HepG2 (cell line): Measurements from ENCODE around the gene TMEM61. TPM values are rescaled to one million over a fixed set of nuclear protein-coding genes. Genes with fewer than 3 reads are reported as not detected.
A peak's percentile ranks its signal among the peaks of the same experiment; 100 is the strongest.

Source experiments
- ATAC-seq: fragments of 200-7000 bp; cut with Tn5 transposase; 3 replicates; pipeline ENCODE4 v1.9.1; 2020; ENCODE audit warnings: mild to moderate bottlenecking, moderate library complexity
- BruUV-seq: library from RNA; stranded (reverse); fragments of 400-500 nt; replicated peaks from 2 replicates; lab custom pipeline; 2021; lab: Mats Ljungman, UMichigan
- CTCF ChIA-PET: fragments of 300-600 bp; formaldehyde crosslinking; extraction: SDS; loops from one replicate; lab custom pipeline; 2021; ENCODE audit warnings: low total read pairs, inconsistent platforms, low intra/inter-chr PET ratio; lab: Yijun Ruan, JAX
- POLR2A ChIA-PET: fragments of 350-600 bp; sonication (Branson Sonifier 250); formaldehyde crosslinking; loops from one replicate; lab custom pipeline; 2020; ENCODE audit warnings: antibody characterized with exemption, inconsistent platforms; lab: Yijun Ruan, JAX
- DNase-seq: peaks from one replicate; pipeline ENCODE4 v3.0.0-alpha.2; 2015; ENCODE audit warnings: low spot score
- FAIRE-seq: peaks from 3 replicates; lab custom pipeline; 2011; peaks lifted over from hg19 to GRCh38; lab: Jason Lieb, UNC
- H2AFZ ChIP-seq: one replicate; pipeline ENCODE4 v1.6.1; 2011; ENCODE audit warnings: low read length, inconsistent platforms
- H3K27ac ChIP-seq: fragments of 300-600 bp; 3 replicates; pipeline ENCODE4 v1.8.0; 2011; ENCODE audit warnings: mixed run types, mild to moderate bottlenecking, mixed read lengths, low read length, inconsistent platforms; ENCODE audit not compliant: insufficient read depth; ENCODE audit errors: extremely low read length
- H3K27me3 ChIP-seq, 2 experiments: fragments of 200-600 bp in 1 of 2; 2 replicates in 1 of 2; 3 replicates in 1 of 2; pipeline versions ENCODE4 v1.6.0 to v1.8.0; 2011; ENCODE audit warnings: low read length in 2 of 2, mild to moderate bottlenecking in 2 of 2, moderate library complexity in 2 of 2, inconsistent platforms in 1 of 2; ENCODE audit not compliant: insufficient read depth in 2 of 2, control insufficient read depth in 1 of 2
- H3K36me3 ChIP-seq, 2 experiments: fragments of 200-600 bp in 1 of 2; replicated peaks in 1 of 2; 2 replicates in 1 of 2; 3 replicates in 1 of 2; pipeline versions ENCODE4 v1.5.1 to v1.8.0; 2011; ENCODE audit warnings: low read length in 2 of 2, inconsistent platforms in 1 of 2; ENCODE audit not compliant: insufficient read depth in 2 of 2, control insufficient read depth in 1 of 2
- H3K4me1 ChIP-seq: 2 replicates; pipeline ENCODE4 v1.5.1; 2012; ENCODE audit warnings: low read length, inconsistent platforms; ENCODE audit not compliant: insufficient read depth
- H3K4me2 ChIP-seq: 2 replicates; pipeline ENCODE4 v1.6.0; 2011; ENCODE audit warnings: low read depth, low read length, inconsistent platforms
- H3K4me3 ChIP-seq, 3 experiments: fragments of 200-600 bp in 1 of 3; sonication (generic), shearing (Covaris generic) in 1 of 3; replicated peaks in 1 of 3; 2 replicates each; pipeline ENCODE4 v1.5.1; 2011 to 2016; ENCODE audit warnings: low read length in 3 of 3, inconsistent platforms in 2 of 3, low read depth in 2 of 3, mild to moderate bottlenecking in 2 of 3, control low read depth in 1 of 3, mixed read lengths in 1 of 3; ENCODE audit not compliant: insufficient read depth in 1 of 3
- H3K79me2 ChIP-seq: one replicate; pipeline ENCODE4 v1.6.1; 2011; ENCODE audit warnings: low read length, inconsistent platforms; ENCODE audit not compliant: insufficient read depth
- H3K9ac ChIP-seq: 2 replicates; pipeline ENCODE4 v1.6.0; 2011; ENCODE audit warnings: mild to moderate bottlenecking, low read depth, low read length, inconsistent platforms; ENCODE audit not compliant: insufficient read depth
- H3K9me3 ChIP-seq: 2 replicates; pipeline ENCODE4 v1.5.1; 2012; ENCODE audit warnings: mild to moderate bottlenecking, low read length
- H4K20me1 ChIP-seq: 2 replicates; pipeline ENCODE4 v1.6.0; 2011; ENCODE audit warnings: inconsistent platforms, mild to moderate bottlenecking, low read length, moderate library complexity; ENCODE audit not compliant: insufficient read depth
- ARNT ChIP-seq: fragments of 450-650 bp; IDR thresholded peaks from 2 replicates; pipeline ENCODE4 v1.6.1; 2017
- BHLHE40 ChIP-seq: IDR thresholded peaks from 2 replicates; pipeline ENCODE4 v1.6.1; 2011; ENCODE audit warnings: low read length, improper control_type of control experiment
- DMAP1 ChIP-seq: IDR thresholded peaks from 2 replicates; pipeline ENCODE4 v1.6.1; 2016
- EZH2 ChIP-seq: conservative IDR thresholded peaks from 2 replicates; pipeline ENCODE4 v1.6.1; 2012; ENCODE audit warnings: mild to moderate bottlenecking, low read depth, low read length, moderate library complexity
- HIVEP1 ChIP-seq: sonication (generic); formaldehyde crosslinking; IDR thresholded peaks from 2 replicates; pipeline ENCODE4 v1.4.0; 2020; ENCODE audit warnings: mild to moderate bottlenecking, missing genetic modification reagents
- MLXIP ChIP-seq: sonication (generic); formaldehyde crosslinking; IDR thresholded peaks from 2 replicates; pipeline ENCODE4 v1.9.0; 2021; ENCODE audit warnings: missing genetic modification reagents, borderline replicate concordance
- NFIC ChIP-seq: IDR thresholded peaks from 2 replicates; pipeline ENCODE4 v1.6.1; 2012; ENCODE audit warnings: mild to moderate bottlenecking, low read length, inconsistent platforms
- ONECUT2 ChIP-seq: sonication (generic); formaldehyde crosslinking; IDR thresholded peaks from 2 replicates; pipeline ENCODE4 v1.4.0; 2020; ENCODE audit warnings: missing genetic modification reagents
- PAXIP1 ChIP-seq: sonication (generic); formaldehyde crosslinking; conservative IDR thresholded peaks from 2 replicates; pipeline ENCODE4 v1.4.0; 2020; ENCODE audit warnings: mild to moderate bottlenecking, missing genetic modification reagents, moderate library complexity
- RARG ChIP-seq: sonication (generic); formaldehyde crosslinking; IDR thresholded peaks from 2 replicates; pipeline ENCODE4 v1.4.0; 2020; ENCODE audit warnings: low read depth, mild to moderate bottlenecking, missing genetic modification reagents
- SIX1 ChIP-seq: sonication (generic); formaldehyde crosslinking; IDR thresholded peaks from 2 replicates; pipeline ENCODE4 v1.4.0; 2020; ENCODE audit warnings: missing genetic modification reagents, borderline replicate concordance
- TEAD3 ChIP-seq: optimal IDR thresholded peaks from 2 replicates; pipeline ENCODE3; 2016; ENCODE audit warnings: borderline replicate concordance
- WIZ ChIP-seq: sonication (generic); formaldehyde crosslinking; IDR thresholded peaks from 2 replicates; pipeline ENCODE4 v1.5.1; 2020; ENCODE audit warnings: mild to moderate bottlenecking, missing genetic modification reagents
- XBP1 ChIP-seq: sonication (generic); formaldehyde crosslinking; IDR thresholded peaks from 2 replicates; pipeline ENCODE4 v1.5.0; 2020; ENCODE audit warnings: missing genetic modification reagents
- ZBTB21 ChIP-seq: sonication (generic); formaldehyde crosslinking; IDR thresholded peaks from 2 replicates; pipeline ENCODE4 v1.4.0; 2020; ENCODE audit warnings: missing genetic modification reagents
- ZBTB39 ChIP-seq: sonication (generic); formaldehyde crosslinking; IDR thresholded peaks from 2 replicates; pipeline ENCODE4 v1.5.0; 2020; ENCODE audit warnings: missing genetic modification reagents
- ZNF143 ChIP-seq: sonication (generic); formaldehyde crosslinking; IDR thresholded peaks from 2 replicates; pipeline ENCODE4 v1.4.0; 2020; ENCODE audit warnings: missing genetic modification reagents
- ZNF331 ChIP-seq: sonication (generic); formaldehyde crosslinking; IDR thresholded peaks from 2 replicates; pipeline ENCODE4 v1.4.0; 2020; ENCODE audit warnings: missing genetic modification reagents
- ZNF337 ChIP-seq: sonication (generic); formaldehyde crosslinking; IDR thresholded peaks from 2 replicates; pipeline ENCODE4 v1.5.1; 2020; ENCODE audit warnings: missing genetic modification reagents, low read depth, mild to moderate bottlenecking, borderline replicate concordance
- ZNF441 ChIP-seq: sonication (generic); formaldehyde crosslinking; IDR thresholded peaks from 2 replicates; pipeline ENCODE4 v1.7.0; 2021; ENCODE audit warnings: missing genetic modification reagents, borderline replicate concordance
- WGBS: methylation state at CpG from one replicate; pipeline ENCODE4 v1.1.6; 2017; ENCODE audit warnings: low lambda C conversion rate; 5-methylcytosine and 5-hydroxymethylcytosine counted together
- in situ Hi-C: cut with HindIII; loops from 2 replicates; pipeline ENCODE4 v1.10.0; 2017; ENCODE audit warnings: low pct_unique_long_range_greater_than_20kb; ENCODE audit not compliant: extremely low pct_ligation_motif_present
- intact Hi-C: fragments of 100-400 bp; cut with micrococcal nuclease; formaldehyde crosslinking; loops from one replicate; pipeline ENCODE4 v1.10.0; 2022; ENCODE audit not compliant: unreplicated experiment
- polyA plus RNA-seq, 8 experiments: library from polyadenylated mRNA; depleted of rRNA in 3 of 8; stranded (reverse) in 7 of 8; unstranded in 1 of 8; fragments of >200 nt; fragmentation: Illumina TruSeq in 4 of 8; extraction: Trizol in 4 of 8; gene quantifications; 2 replicates each; pipeline versions ENCODE4 v1.2.1 to v1.2.3, GENCODE V29; 2011 to 2016; ENCODE audit warnings: low read depth in 4 of 8, missing spikeins in 1 of 8, mixed read lengths in 1 of 8; ENCODE audit not compliant: insufficient read depth in 1 of 8
- total RNA-seq, 5 experiments: library from RNA; depleted of rRNA; stranded (reverse); fragments of >200 nt; fragmentation: Illumina TruSeq; extraction: Trizol; gene quantifications; 2 replicates each; pipeline ENCODE4 v1.2.3, GENCODE V29; 2016; ENCODE audit warnings: low read depth in 1 of 5

Gene TMEM61
- total and polyA plus RNA-seq, 2 of the 13 experiments (the other 11 are each of a cell fraction or from before 2014, with no cell fraction given), result not detected

GRCh38 chr1:54971317-54971791 lies 9.1 kb upstream of the TMEM61 start:
- no peak for ATAC-seq
- Histone ChIP-seq H3K27ac (no peak overlapping the region), H4K20me1 (no peaks in the 10 kb centered on the region), H3K36me3 (no peaks in the 10 kb centered on the region), H2AFZ (no peak overlapping the region), H3K27me3 (peaks cover 2 to 17% of the 10 kb centered on the region in 2 experiments; a peak in 2 of 5 replicates), H3K79me2 (no peaks in the 10 kb centered on the region), H3K9ac (no peak overlapping the region), H3K4me2 (no peak overlapping the region), H3K9me3 (no peaks in the 10 kb centered on the region), H3K4me1 (no peaks in the 10 kb centered on the region), H3K4me3 (no peak overlapping the region)
- no peak for DNase-seq
- POLR2A ChIA-PET, result no interaction called here
- in situ Hi-C loops, result no loop called here
- BruUV-seq, result no TSS peak
- no peak for FAIRE-seq
- intact Hi-C loops, result no loop called here
- 9% methylated on average over 7 of the region's 7 CpGs for WGBS
- CTCF ChIA-PET, result no interaction called here
- TF ChIP-seq RARG (no peak), ARNT (no peak), WIZ (CRISPR knock-in tag) (no peak), PAXIP1 (CRISPR knock-in tag) (no peak), DMAP1 (CRISPR knock-in tag) (no peak), BHLHE40 (peak; percentile 91), ZNF143 (CRISPR knock-in tag) (no peak), ZBTB39 (CRISPR knock-in tag) (no peak), SIX1 (CRISPR knock-in tag) (no peak), ZNF337 (CRISPR knock-in tag) (no peak), ZBTB21 (CRISPR knock-in tag) (peak; percentile 72; the same call in 1 of the 2 replicates), HIVEP1 (CRISPR knock-in tag) (no peak), ONECUT2 (CRISPR knock-in tag) (no peak), ZNF331 (CRISPR knock-in tag) (no peak), TEAD3 (CRISPR knock-in tag) (no peak), ZNF441 (CRISPR knock-in tag) (no peak), MLXIP (no peak), XBP1 (CRISPR knock-in tag) (no peak), EZH2 (no peak), NFIC (no peak)
